C1 segment of cervical spinal cord (tissue), 14 donors: ENCODE results near the gene MARS2.
"Not testable (repeated sequence)": the region's sequence is repeated elsewhere in the genome, so short reads cannot be mapped to it uniquely, and the experiment has no call there.

ENCODE experiments used
- DNase-seq, 14 donors: peaks; one replicate each; lab custom pipeline; 2025; lab: John Stamatoyannopoulos, UW

Gene MARS2

GRCh38 chr2:197705912-197706838 is 1.0 kb downstream of the MARS2 start:
- DNase-seq, result peak in 5 of 14 donors; percentile 10 to 56 (median 45)

- DNase-seq, result no peak
Measured at GRCh38 chr2:197706839-197707207, 1.7 kb downstream of the MARS2 start.

- DNase-seq, result peak in 1 of 14 donors; percentile 23
Measured at GRCh38 chr2:197707316-197708213, 2.4 kb downstream of the MARS2 start.

- DNase-seq, result no peak
Measured at GRCh38 chr2:197708331-197708730, 3.2 kb downstream of the MARS2 start.

- DNase-seq, result not testable (repeated sequence)
Measured at GRCh38 chr2:197709140-197709539, 4.0 kb downstream of the MARS2 start.

- DNase-seq, result no peak
Measured at GRCh38 chr2:197710424-197711042, 5.4 kb downstream of the MARS2 start.

GRCh38 chr2:197711578-197711977 is 6.4 kb downstream of the MARS2 start:
- DNase-seq, result no peak

GRCh38 chr2:197713271-197713670 is 8.1 kb downstream of the MARS2 start:
- DNase-seq, result no peak

GRCh38 chr2:197717863-197718262 is 12.7 kb downstream of the MARS2 start:
- no peak for DNase-seq

GRCh38 chr2:197727011-197727410 is 21.8 kb downstream of the MARS2 start:
- no peak for DNase-seq

- DNase-seq, result not testable (repeated sequence)
Measured at GRCh38 chr2:197728555-197729544, 23.7 kb downstream of the MARS2 start.

GRCh38 chr2:197740200-197740599 is 35.0 kb downstream of the MARS2 start:
- no peak for DNase-seq
